ENCODE measurements around the gene ERN1. TPM values are rescaled to one million over a fixed set of nuclear protein-coding genes. Genes with fewer than 3 reads are reported as not detected.

Gene ERN1
- polyA plus RNA-seq, 1 donor from 2014 or later, result 2.3 TPM

- Histone ChIP-seq H3K27me3 (ENCODE audit: insufficient read depth, low read depth, low read length) (no peaks in the 10 kb centered on the region), H3K9me2 (ENCODE audit: insufficient read depth, low read length) (no peaks in the 10 kb centered on the region), H4K20me1 (ENCODE audit: insufficient read depth) (no peaks in the 10 kb centered on the region), H3K4me2 (ENCODE audit: low read length) (no peak overlapping the region), H3K9ac (ENCODE audit: low read length) (no peak overlapping the region), H3K79me2 (replicated peaks; ENCODE audit: insufficient read depth, low read length) (no peaks in the 10 kb centered on the region), H3K36me3 (ENCODE audit: insufficient read depth, low read length) (no peaks in the 10 kb centered on the region), H3K4me3 (ENCODE audit: low read length) (no peak overlapping the region), H3K9me3 (ENCODE audit: low read length) (no peaks in the 10 kb centered on the region), H3F3A (ENCODE audit: insufficient read depth, low read length, poor library complexity, severe bottlenecking) (no peaks in the 10 kb centered on the region), H2AFZ (ENCODE audit: low read depth, low read length) (no peak overlapping the region), H3K27ac (ENCODE audit: low read length) (no peak overlapping the region)
- TF ChIP-seq EZH2 (IDR thresholded peaks at IDR 0.05; ENCODE audit: borderline replicate concordance, insufficient read depth, low read length, poor library complexity, severe bottlenecking), result no peak
Measured at GRCh38 chr17:64115822-64116534, 14.0 kb downstream of the ERN1 start.

DNA sequence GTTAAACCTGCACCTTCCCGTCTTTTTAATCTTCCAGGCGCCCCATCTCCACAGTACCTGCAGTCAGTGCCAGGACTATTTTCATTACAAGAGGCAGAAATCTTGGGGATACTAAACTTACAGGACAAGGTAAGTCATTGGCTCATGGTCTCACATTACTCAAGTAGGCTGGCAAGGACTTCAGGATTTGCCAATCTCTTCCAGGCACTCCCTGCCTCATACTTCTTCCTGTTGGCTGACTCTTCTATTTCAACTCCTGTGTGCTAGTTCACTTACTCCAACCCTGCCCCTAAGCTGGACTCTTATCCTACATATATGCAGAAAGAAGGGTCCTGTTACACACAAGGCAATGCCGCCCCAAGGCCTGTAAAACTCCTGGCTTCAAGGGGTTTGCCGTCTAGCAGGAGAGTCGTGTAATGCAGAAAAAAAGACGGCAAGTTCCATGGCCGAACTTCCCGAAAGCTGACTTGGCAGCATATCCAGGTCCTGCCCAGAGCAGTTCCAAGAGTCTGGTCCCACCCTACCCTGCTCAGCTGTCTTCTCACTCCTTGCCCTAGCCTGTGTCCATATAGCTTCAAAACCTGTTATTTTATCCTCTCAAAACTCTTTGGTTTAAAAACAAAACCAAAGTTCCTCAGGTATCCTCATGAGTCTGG, 14.8 kb downstream of the ERN1 start:
- H3K9me2 ChIP-seq (ENCODE audit: insufficient read depth, low read length), result no peaks in the 10 kb centered on the region
- TF ChIP-seq MXI1 (conservative IDR thresholded peaks at IDR 0.05; ENCODE audit: poor library complexity, severe bottlenecking), result no peak
- no peak for TF ChIP-seq SMC3 (conservative IDR thresholded peaks at IDR 0.05; ENCODE audit: poor library complexity)
- no peak for TF ChIP-seq POLR2AphosphoS5 (IDR thresholded peaks at IDR 0.05)
- TF ChIP-seq, protein P1, sequence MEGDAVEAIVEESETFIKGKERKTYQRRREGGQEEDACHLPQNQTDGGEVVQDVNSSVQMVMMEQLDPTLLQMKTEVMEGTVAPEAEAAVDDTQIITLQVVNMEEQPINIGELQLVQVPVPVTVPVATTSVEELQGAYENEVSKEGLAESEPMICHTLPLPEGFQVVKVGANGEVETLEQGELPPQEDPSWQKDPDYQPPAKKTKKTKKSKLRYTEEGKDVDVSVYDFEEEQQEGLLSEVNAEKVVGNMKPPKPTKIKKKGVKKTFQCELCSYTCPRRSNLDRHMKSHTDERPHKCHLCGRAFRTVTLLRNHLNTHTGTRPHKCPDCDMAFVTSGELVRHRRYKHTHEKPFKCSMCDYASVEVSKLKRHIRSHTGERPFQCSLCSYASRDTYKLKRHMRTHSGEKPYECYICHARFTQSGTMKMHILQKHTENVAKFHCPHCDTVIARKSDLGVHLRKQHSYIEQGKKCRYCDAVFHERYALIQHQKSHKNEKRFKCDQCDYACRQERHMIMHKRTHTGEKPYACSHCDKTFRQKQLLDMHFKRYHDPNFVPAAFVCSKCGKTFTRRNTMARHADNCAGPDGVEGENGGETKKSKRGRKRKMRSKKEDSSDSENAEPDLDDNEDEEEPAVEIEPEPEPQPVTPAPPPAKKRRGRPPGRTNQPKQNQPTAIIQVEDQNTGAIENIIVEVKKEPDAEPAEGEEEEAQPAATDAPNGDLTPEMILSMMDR (IDR thresholded peaks at IDR 0.05; ENCODE audit: poor library complexity, severe bottlenecking), result no peak
- TF ChIP-seq RAD21 (conservative IDR thresholded peaks at IDR 0.05), result no peak
- TF ChIP-seq TAF1 (IDR thresholded peaks at IDR 0.05; ENCODE audit: low read depth), result no peak
- no peak for TF ChIP-seq EZH2 (IDR thresholded peaks at IDR 0.05; ENCODE audit: borderline replicate concordance, insufficient read depth, low read length, poor library complexity, severe bottlenecking)
- no peak for TF ChIP-seq REST (IDR thresholded peaks at IDR 0.05; ENCODE audit: borderline replicate concordance)
- no peak for TF ChIP-seq EP300 (conservative IDR thresholded peaks at IDR 0.05; ENCODE audit: poor library complexity, severe bottlenecking)
- H3K4me3 ChIP-seq (ENCODE audit: low read length), result no peak overlapping the region
- H3F3A ChIP-seq (ENCODE audit: insufficient read depth, low read length, poor library complexity, severe bottlenecking), result no peaks in the 10 kb centered on the region
- H4K20me1 ChIP-seq (ENCODE audit: insufficient read depth), result no peaks in the 10 kb centered on the region
- H3K9ac ChIP-seq (ENCODE audit: low read length), result no peak overlapping the region
- no peak overlapping the region for H3K27ac ChIP-seq (ENCODE audit: low read length)
- H3K79me2 ChIP-seq (replicated peaks; ENCODE audit: insufficient read depth, low read length), result no peaks in the 10 kb centered on the region
- H3K27me3 ChIP-seq (ENCODE audit: insufficient read depth, low read depth, low read length), result no peaks in the 10 kb centered on the region
- no peak overlapping the region for H3K4me2 ChIP-seq (ENCODE audit: low read length)
- no peaks in the 10 kb centered on the region for H3K9me3 ChIP-seq (ENCODE audit: low read length)
- no peak overlapping the region for H2AFZ ChIP-seq (ENCODE audit: low read depth, low read length)
- H3K36me3 ChIP-seq (ENCODE audit: insufficient read depth, low read length), result no peaks in the 10 kb centered on the region

All from neural cell (in vitro differentiated cells).